Lower leg skin (tissue), 4 donors: ENCODE results near the gene PRRT1. TPM values are rescaled to one million over a fixed set of nuclear protein-coding genes. Genes with fewer than 3 reads are reported as not detected.
A peak's percentile ranks its signal among the peaks of the same experiment; 100 is the strongest.
"Not testable (repeated sequence)": the region's sequence is repeated elsewhere in the genome, so short reads cannot be mapped to it uniquely, and the experiment has no call there.

Experiments
- DNase-seq, 2 donors: peaks; one replicate each; pipeline ENCODE4 v3.0.0-alpha.2; 2019; ENCODE audit warnings: low spot score in 2 of 2
- H3K4me3 ChIP-seq: fragments of 200-600 bp; sonication (generic); 2 replicates; pipeline ENCODE4 v1.5.1; 2017; ENCODE audit warnings: mild to moderate bottlenecking, low read depth; ENCODE audit not compliant: poor library complexity, severe bottlenecking
- CTCF ChIP-seq, 3 donors: fragments of 450-650 bp; IDR thresholded peaks; one replicate each; pipeline ENCODE4 v1.5.1; 2016; ENCODE audit warnings: antibody characterized with exemption in 3 of 3, mild to moderate bottlenecking in 3 of 3, moderate library complexity in 2 of 3
- POLR2A ChIP-seq, 2 donors: fragments of 450-650 bp; IDR thresholded peaks; one replicate each; pipeline ENCODE4 v1.6.1; 2016 to 2017; ENCODE audit warnings: antibody characterized with exemption in 2 of 2, mild to moderate bottlenecking in 1 of 2, moderate library complexity in 1 of 2
- WGBS, 2 donors: methylation state at CpG; one replicate each; pipeline ENCODE4 v1.1.5; 2018; 5-methylcytosine and 5-hydroxymethylcytosine counted together
- intact Hi-C: fragments of 100-400 bp; cut with DNase I; formaldehyde crosslinking; loops from one replicate; pipeline ENCODE4 v1.15.0; 2023; ENCODE audit warnings: low total_unique reads
- microRNA-seq, 2 donors: library from miRNA; unstranded; fragments of <30 nt; microRNA quantifications; one replicate each; pipeline ENCODE4, GENCODE V29; 2016; ENCODE audit warnings: borderline replicate concordance in 2 of 2, borderline number of aligned reads in 1 of 2
- total RNA-seq, 4 donors: library from RNA; depleted of rRNA; stranded (reverse); fragments of >200 nt; gene quantifications; one replicate each; pipeline ENCODE4 v1.1.0, GENCODE V29; 2016

The PRRT1 gene
- total RNA-seq, 4 donors from 2014 or later, result 0.56 to 2.6 (median 0.94) TPM

GRCh38 chr6:32108094-32108627, 43.6 kb downstream of the PRRT1 start:
- intact Hi-C loops, result no loop called here
- no peak for TF ChIP-seq POLR2A (IDR thresholded peaks at IDR 0.05)
- TF ChIP-seq CTCF (IDR thresholded peaks at IDR 0.05), result no peak
- DNase-seq, result peak; percentile 60 to 94

DNA sequence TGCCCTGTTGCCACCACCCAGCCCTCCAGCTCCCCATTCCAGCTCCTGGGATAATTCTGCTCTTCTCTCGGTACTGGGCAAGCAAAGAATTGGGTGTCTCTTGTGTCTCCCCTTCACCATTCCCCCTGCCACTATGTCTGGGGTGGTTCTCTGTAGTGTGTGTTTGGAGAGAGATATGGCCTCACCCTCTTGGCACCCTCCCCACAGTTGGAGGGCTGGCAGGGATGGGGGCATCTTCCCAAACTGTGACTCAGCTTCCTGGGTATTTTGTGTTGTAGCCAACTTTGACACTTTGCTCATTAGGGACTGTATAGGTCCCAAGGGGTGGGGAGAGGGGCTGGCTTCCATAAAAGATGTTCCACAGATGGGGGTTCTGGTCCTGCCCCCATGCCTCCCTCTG, 44.3 kb downstream of the PRRT1 start:
- TF ChIP-seq POLR2A (IDR thresholded peaks at IDR 0.05), result no peak
- TF ChIP-seq CTCF (IDR thresholded peaks at IDR 0.05), result no peak
- intact Hi-C loops, result no loop called here
- 19 to 27% methylated on average over 1 of the region's 1 CpG for WGBS, 2 donors

More at GRCh38 chr6:32108094-32108627, 43.6 kb downstream of the PRRT1 start:
- WGBS, 2 donors, result 0 to 3% methylated on average over 14 to 15 of the region's 15 CpGs
- peak overlapping the region; percentile 33 for H3K4me3 ChIP-seq

GRCh38 chr6:32105433-32105832, 46.3 kb downstream of the PRRT1 start:
- no peak overlapping the region for H3K4me3 ChIP-seq
- no peak for DNase-seq
- TF ChIP-seq CTCF (IDR thresholded peaks at IDR 0.05) (no peak), POLR2A (IDR thresholded peaks at IDR 0.05) (no peak)
- intact Hi-C loops, result no loop called here
- 82 to 84% methylated on average over 4 of the region's 4 CpGs for WGBS, 2 donors

More for the DNA sequence above, 44.3 kb downstream of the PRRT1 start:
- no peak for DNase-seq
- no peak overlapping the region for H3K4me3 ChIP-seq

- no peak for DNase-seq
- intact Hi-C loops, result no loop called here
- WGBS, 2 donors, result 92 to 93% methylated on average over 3 of the region's 3 CpGs
Observed at GRCh38 chr6:32102255-32102654, 49.5 kb downstream of the PRRT1 start.

DNA sequence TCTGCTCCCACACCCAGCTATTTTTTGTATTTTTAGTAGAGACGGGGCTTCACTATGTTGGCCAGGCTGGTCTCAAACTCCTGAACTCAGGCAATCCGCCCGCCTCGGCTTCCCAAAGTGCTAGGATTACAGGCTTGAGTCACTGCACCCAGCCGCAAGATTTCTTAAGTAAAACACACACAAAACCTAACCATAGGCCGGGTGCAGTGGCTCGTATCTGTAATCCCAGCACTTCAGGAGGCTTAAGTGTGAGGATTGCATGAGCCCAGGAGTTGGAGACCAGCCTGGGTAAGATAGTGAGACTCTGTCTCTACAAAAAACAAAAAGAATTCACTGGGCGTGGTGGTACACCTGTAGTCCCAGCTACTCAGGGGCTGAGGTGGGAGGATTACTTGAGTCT, 51.5 kb downstream of the PRRT1 start:
- intact Hi-C loops, H3K4me3 ChIP-seq, DNase-seq: not testable (repeated sequence)
- 90 to 93% methylated on average over 8 of the region's 8 CpGs for WGBS, 2 donors

More at GRCh38 chr6:32102255-32102654, 49.5 kb downstream of the PRRT1 start:
- no peak overlapping the region for H3K4me3 ChIP-seq
- TF ChIP-seq POLR2A (IDR thresholded peaks at IDR 0.05) (no peak), CTCF (IDR thresholded peaks at IDR 0.05) (no peak)

Small RNA genes within 50 kb of the gene (microRNA-seq; reads per million reads assigned to microRNA genes)
- gene MIR6721, result 0 to 2.8 reads per million in 2 donors
- gene MIR6833, result 0 reads per million in 2 donors

Other genes with a start within 250 kb of the PRRT1 start
- gene ZBTB12, start 249.9 kb downstream of the PRRT1 start, total RNA-seq, result 1 to 10 TPM in 1 of 4 donors, under 1 TPM in 3; 0.25 to 1.6 (median 0.77) TPM
- 1 to 10 TPM; 4.9 to 7.7 (median 6.7) TPM for gene C2, start 224.2 kb downstream of the PRRT1 start, total RNA-seq
- gene CFB, start 205.8 kb downstream of the PRRT1 start, total RNA-seq, result 10 to 100 TPM in 1 of 4 donors, 1 to 10 TPM in 3; 1.4 to 13.1 (median 4.5) TPM
- 10 to 100 TPM; 53.2 to 88.2 (median 83.4) TPM for gene NELFE, start 193.0 kb downstream of the PRRT1 start, total RNA-seq
- gene SKIC2, start 192.8 kb downstream of the PRRT1 start, total RNA-seq, result 10 to 100 TPM; 23.3 to 57.8 (median 32.3) TPM
- 10 to 100 TPM; 14.6 to 19.9 (median 16.4) TPM for gene DXO, start 179.8 kb downstream of the PRRT1 start, total RNA-seq
- gene C4A, start 169.9 kb downstream of the PRRT1 start, total RNA-seq, result 10 to 100 TPM in 1 of 4 donors, 1 to 10 TPM in 3; 5.6 to 10.4 (median 7.4) TPM
- 10 to 100 TPM in 1 of 4 donors, 1 to 10 TPM in 3; 4.5 to 12.1 (median 6.3) TPM for gene C4B, start 137.1 kb downstream of the PRRT1 start, total RNA-seq
- gene CYP21A2, start 113.5 kb downstream of the PRRT1 start, total RNA-seq, result 1 to 10 TPM in 1 of 4 donors, under 1 TPM in 2, not detected in 1; 0.27 to 3.9 (median 0.88) TPM
- gene TNXB, start 42.6 kb downstream of the PRRT1 start, total RNA-seq, result 100 to 1,000 TPM in 1 of 4 donors, 10 to 100 TPM in 3; 24.9 to 155 (median 46.3) TPM
- 100 to 1,000 TPM in 1 of 4 donors, 10 to 100 TPM in 3; 46.8 to 102 (median 54.1) TPM for gene ATF6B, start 23.7 kb downstream of the PRRT1 start, total RNA-seq
- 10 to 100 TPM in 1 of 4 donors, 1 to 10 TPM in 3; 5.8 to 12.5 (median 8.0) TPM for gene FKBPL, start 21.7 kb downstream of the PRRT1 start, total RNA-seq
- 100 to 1,000 TPM in 1 of 4 donors, 10 to 100 TPM in 3; 36.6 to 220 (median 56.9) TPM for gene PPT2, start 2.2 kb upstream of the PRRT1 start, total RNA-seq
- 10 to 100 TPM; 12.5 to 40.8 (median 18.6) TPM for gene EGFL8, start 12.7 kb upstream of the PRRT1 start, total RNA-seq
- gene AGPAT1, start 24.1 kb upstream of the PRRT1 start, total RNA-seq, result 10 to 100 TPM; 18.8 to 53.2 (median 28.0) TPM
- gene RNF5, start 26.5 kb upstream of the PRRT1 start, total RNA-seq, result 10 to 100 TPM; 52.4 to 75.3 (median 56.8) TPM
- 1 to 10 TPM in 3 of 4 donors, under 1 TPM in 1; 0.56 to 4.1 (median 2.3) TPM for gene AGER, start 32.3 kb upstream of the PRRT1 start, total RNA-seq
- gene PBX2, start 38.3 kb upstream of the PRRT1 start, total RNA-seq, result 10 to 100 TPM; 49.2 to 63.9 (median 55.8) TPM
- 1 to 10 TPM in 3 of 4 donors, under 1 TPM in 1; 0.69 to 7.5 (median 4.3) TPM for gene GPSM3, start 40.7 kb upstream of the PRRT1 start, total RNA-seq
- 10 to 100 TPM in 1 of 4 donors, 1 to 10 TPM in 3; 6.3 to 10.4 (median 7.8) TPM for gene NOTCH4, start 72.1 kb upstream of the PRRT1 start, total RNA-seq
- not detected for gene TSBP1, start 220.0 kb upstream of the PRRT1 start, total RNA-seq